Duodenal mucosa (tissue), 2 donors: Measurements from ENCODE around the gene IL6ST.
A peak's percentile ranks its signal among the peaks of the same experiment; 100 is the strongest.

Experiments used
- H3K27ac ChIP-seq: one replicate; pipeline ENCODE4 v1.7.0; 2013; ENCODE audit warnings: low read depth, low read length
- H3K27me3 ChIP-seq, 2 donors: one replicate each; pipeline ENCODE4 v1.7.0; 2013; ENCODE audit warnings: low read length in 2 of 2, control low read depth in 1 of 2; ENCODE audit not compliant: insufficient read depth in 2 of 2, control insufficient read depth in 1 of 2
- H3K36me3 ChIP-seq, 2 donors: one replicate each; pipeline ENCODE4 v1.7.0; 2013; ENCODE audit warnings: low read length in 2 of 2, control low read depth in 1 of 2; ENCODE audit not compliant: insufficient read depth in 2 of 2, control insufficient read depth in 1 of 2
- H3K4me1 ChIP-seq, 2 donors: one replicate each; pipeline ENCODE4 v1.7.0; 2013; ENCODE audit warnings: low read length in 2 of 2, control low read depth in 1 of 2; ENCODE audit not compliant: insufficient read depth in 2 of 2, control insufficient read depth in 1 of 2
- H3K4me3 ChIP-seq, 2 donors: one replicate each; pipeline ENCODE4 v1.7.0; 2013; ENCODE audit warnings: low read length in 2 of 2, low read depth in 1 of 2
- H3K9ac ChIP-seq, 2 donors: one replicate each; pipeline ENCODE4 v1.7.0; 2013; ENCODE audit warnings: low read length in 2 of 2, low read depth in 1 of 2
- H3K9me3 ChIP-seq, 2 donors: one replicate each; pipeline ENCODE4 v1.7.0; 2013; ENCODE audit warnings: low read length in 2 of 2, control low read depth in 1 of 2; ENCODE audit not compliant: control insufficient read depth in 1 of 2

The IL6ST gene

GRCh38 chr5:55900068-55900467 lies 94.7 kb downstream of the IL6ST start:
- Histone ChIP-seq H3K9me3 (no peaks in the 10 kb centered on the region), H3K27me3 (peaks cover 0 to 3% of the 10 kb centered on the region in 2 donors), H3K4me1 (no peaks in the 10 kb centered on the region), H3K27ac (no peak overlapping the region), H3K4me3 (no peak overlapping the region), H3K36me3 (no peaks in the 10 kb centered on the region), H3K9ac (no peak overlapping the region)

DNA sequence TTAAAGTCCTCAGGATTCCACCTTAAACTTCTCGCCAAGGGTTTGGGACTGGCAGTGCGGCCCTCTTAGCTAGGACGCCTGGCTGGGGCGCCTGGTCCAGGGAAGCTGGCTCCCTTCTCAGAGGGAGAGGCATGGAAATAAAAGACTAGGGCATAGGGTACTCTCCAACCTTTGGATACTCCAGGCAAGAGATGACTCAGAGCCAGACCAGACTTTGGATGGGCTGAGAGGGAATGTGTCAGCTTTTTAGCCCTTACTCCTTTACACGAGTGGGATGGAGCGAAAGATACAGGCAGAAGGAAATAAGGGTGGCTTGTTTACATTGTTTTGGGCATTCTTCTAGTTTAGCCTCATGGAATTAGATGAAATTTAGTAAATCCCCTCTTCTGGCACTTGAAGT lies 95.4 kb downstream of the IL6ST start:
- no peak overlapping the region for H3K9ac ChIP-seq

GRCh38 chr5:55897905-55898304 lies 96.9 kb downstream of the IL6ST start:
- Histone ChIP-seq H3K9ac (no peak overlapping the region), H3K4me3 (no peak overlapping the region), H3K9me3 (no peaks in the 10 kb centered on the region), H3K27ac (no peak overlapping the region), H3K4me1 (no peaks in the 10 kb centered on the region), H3K36me3 (no peaks in the 10 kb centered on the region), H3K27me3 (peaks cover 0 to 3% of the 10 kb centered on the region in 2 donors)

More for the DNA sequence above, 95.4 kb downstream of the IL6ST start:
- peaks cover 0 to 3% of the 10 kb centered on the region in 2 donors for H3K27me3 ChIP-seq
- H3K36me3 ChIP-seq, result no peaks in the 10 kb centered on the region
- no peaks in the 10 kb centered on the region for H3K9me3 ChIP-seq
- no peak overlapping the region for H3K4me3 ChIP-seq
- no peaks in the 10 kb centered on the region for H3K4me1 ChIP-seq
- H3K27ac ChIP-seq, result no peak overlapping the region

DNA sequence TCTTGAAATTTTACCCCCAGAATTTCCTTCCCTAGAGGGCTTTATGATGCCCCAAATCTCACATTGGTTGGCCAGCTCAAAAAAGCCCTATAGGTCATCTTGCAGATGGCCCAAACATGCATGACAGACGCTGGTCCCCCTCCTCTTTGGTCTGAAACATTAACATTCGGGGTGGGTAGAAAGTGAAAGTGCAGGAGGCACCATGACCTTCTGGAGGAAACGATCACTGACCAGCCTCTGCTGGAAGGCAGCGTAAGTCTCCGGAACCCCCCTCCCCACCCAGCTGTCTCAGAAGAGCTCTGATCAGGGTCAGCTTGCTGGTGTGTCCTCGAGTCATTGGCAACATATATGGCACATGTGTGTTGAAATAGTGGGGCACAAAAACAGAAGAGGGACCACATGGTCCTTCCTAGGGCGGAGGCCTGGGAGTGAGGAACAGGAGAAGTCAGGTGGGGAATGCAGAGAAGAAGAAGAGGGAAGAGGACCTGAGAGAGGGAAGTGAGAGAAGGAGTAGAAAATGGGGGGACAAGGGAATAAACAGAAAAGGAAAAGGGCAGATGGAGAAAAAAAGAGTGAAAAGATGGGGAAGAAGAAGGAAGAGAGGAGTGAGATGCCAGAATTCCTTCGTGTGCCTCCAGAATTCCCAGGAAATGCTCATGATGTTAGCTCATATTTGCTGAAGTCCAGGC lies 97.4 kb downstream of the IL6ST start:
- H3K9ac ChIP-seq, result no peak overlapping the region
- H3K36me3 ChIP-seq, result no peaks in the 10 kb centered on the region
- H3K27ac ChIP-seq, result no peak overlapping the region
- no peaks in the 10 kb centered on the region for H3K9me3 ChIP-seq
- H3K27me3 ChIP-seq, result peaks cover 0 to 3% of the 10 kb centered on the region in 2 donors
- H3K4me3 ChIP-seq, result peak overlapping the region in 1 of 2 donors; percentile 4
- H3K4me1 ChIP-seq, result no peaks in the 10 kb centered on the region

- Histone ChIP-seq H3K36me3 (no peaks in the 10 kb centered on the region), H3K4me3 (no peak overlapping the region), H3K4me1 (no peaks in the 10 kb centered on the region), H3K9me3 (no peaks in the 10 kb centered on the region), H3K9ac (no peak overlapping the region), H3K27me3 (peaks cover 0 to 3% of the 10 kb centered on the region in 2 donors), H3K27ac (no peak overlapping the region)
Observed at GRCh38 chr5:55896663-55897062, 98.1 kb downstream of the IL6ST start.

DNA sequence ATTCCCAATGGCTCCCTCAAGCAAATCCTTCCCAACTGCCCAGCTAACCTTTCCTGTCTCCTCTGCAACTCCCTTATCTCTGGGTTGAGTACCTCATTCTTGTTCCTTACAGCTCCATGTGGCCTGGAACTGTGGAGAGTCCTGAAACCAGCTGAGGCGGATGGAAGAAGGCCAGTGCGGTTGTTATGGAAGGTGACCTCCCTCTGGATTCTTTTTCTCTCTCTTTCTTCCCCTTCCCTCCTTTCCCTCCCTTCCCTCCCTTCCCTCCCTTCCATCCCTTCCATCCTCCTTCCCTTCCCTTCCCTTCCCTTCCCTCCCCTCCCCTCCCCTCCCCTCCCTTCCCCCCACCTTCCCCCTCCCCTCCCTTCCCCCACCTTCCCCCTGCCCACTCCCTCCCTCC lies 98.5 kb downstream of the IL6ST start:
- Histone ChIP-seq H3K27me3 (peaks cover 0 to 3% of the 10 kb centered on the region in 2 donors), H3K9ac (no peak overlapping the region), H3K36me3 (no peaks in the 10 kb centered on the region), H3K27ac (no peak overlapping the region), H3K4me3 (no peak overlapping the region), H3K9me3 (no peaks in the 10 kb centered on the region), H3K4me1 (no peaks in the 10 kb centered on the region)

GRCh38 chr5:55895346-55895745 lies 99.4 kb downstream of the IL6ST start:
- no peaks in the 10 kb centered on the region for H3K36me3 ChIP-seq
- no peaks in the 10 kb centered on the region for H3K4me1 ChIP-seq
- H3K27ac ChIP-seq, result no peak overlapping the region
- peaks cover 0 to 3% of the 10 kb centered on the region in 2 donors for H3K27me3 ChIP-seq
- H3K9ac ChIP-seq, result no peak overlapping the region
- no peaks in the 10 kb centered on the region for H3K9me3 ChIP-seq
- H3K4me3 ChIP-seq, result no peak overlapping the region

- H3K9ac ChIP-seq, result no peak overlapping the region
- no peak overlapping the region for H3K4me3 ChIP-seq
- no peaks in the 10 kb centered on the region for H3K27me3 ChIP-seq
- H3K4me1 ChIP-seq, result no peaks in the 10 kb centered on the region
- no peaks in the 10 kb centered on the region for H3K9me3 ChIP-seq
- H3K27ac ChIP-seq, result no peak overlapping the region
- no peaks in the 10 kb centered on the region for H3K36me3 ChIP-seq
Observed at GRCh38 chr5:55894135-55894534, 100.6 kb downstream of the IL6ST start.

DNA sequence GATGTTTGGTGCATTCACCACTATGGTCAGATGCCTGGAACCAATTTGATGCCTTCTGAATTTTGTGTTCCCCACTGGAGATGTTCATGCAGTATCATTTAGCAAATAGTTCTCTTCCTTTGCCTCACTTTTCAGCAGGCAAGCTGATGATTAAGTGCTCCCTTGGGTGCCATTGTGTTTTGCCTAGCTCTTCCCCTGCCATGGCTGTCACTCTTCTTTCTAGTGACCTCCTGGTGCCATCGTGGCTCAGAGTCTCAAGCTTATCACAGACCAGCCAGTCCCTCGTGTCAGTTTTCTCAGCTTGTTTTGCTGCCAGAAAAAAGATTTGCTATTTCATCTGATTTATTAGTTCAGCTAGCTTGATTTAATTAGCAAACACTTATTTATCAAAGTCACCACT lies 102.3 kb downstream of the IL6ST start:
- Histone ChIP-seq H3K9me3 (no peaks in the 10 kb centered on the region), H3K27me3 (no peaks in the 10 kb centered on the region), H3K4me1 (no peaks in the 10 kb centered on the region), H3K4me3 (no peak overlapping the region), H3K9ac (no peak overlapping the region), H3K36me3 (no peaks in the 10 kb centered on the region), H3K27ac (no peak overlapping the region)

DNA sequence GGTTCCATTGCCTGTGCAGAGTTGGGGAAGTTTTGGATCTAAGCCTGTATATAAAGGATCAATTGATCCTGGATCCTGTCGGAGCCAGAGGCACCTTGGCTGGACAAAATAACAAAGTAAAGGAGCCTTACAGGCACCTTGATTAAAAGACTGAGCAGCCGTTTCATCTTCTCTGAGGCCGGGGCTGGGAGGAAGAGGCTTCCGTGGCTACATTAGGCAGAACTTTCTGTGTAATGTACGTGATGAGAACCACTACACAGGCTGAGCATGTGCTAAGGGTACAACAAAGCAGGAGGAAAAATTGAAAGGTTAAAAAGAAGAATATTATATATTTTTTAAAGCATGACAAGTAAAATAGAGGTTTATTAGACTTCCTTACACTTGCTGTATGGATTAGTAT lies 106.6 kb downstream of the IL6ST start:
- Histone ChIP-seq H3K27ac (no peak overlapping the region), H3K9ac (no peak overlapping the region), H3K27me3 (no peaks in the 10 kb centered on the region), H3K36me3 (no peaks in the 10 kb centered on the region), H3K4me3 (no peak overlapping the region), H3K9me3 (no peaks in the 10 kb centered on the region), H3K4me1 (no peaks in the 10 kb centered on the region)
